K562 (cell line): ENCODE measurements around the gene SH3BP5. TPM values are rescaled to one million over a fixed set of nuclear protein-coding genes. Genes with fewer than 3 reads are reported as not detected.

Experiments
- ARHGAP35 ChIP-seq: fragments of 450-650 bp; IDR thresholded peaks from 2 replicates; pipeline ENCODE4 v1.6.1; 2018; ENCODE audit not compliant: partially characterized antibody
- ARNT ChIP-seq, 2 experiments: fragments of 450-650 bp; IDR thresholded peaks; 2 replicates each; pipeline ENCODE4 v1.6.1; 2016; ENCODE audit warnings: mild to moderate bottlenecking in 1 of 2
- ETS2 ChIP-seq: IDR thresholded peaks from 2 replicates; pipeline ENCODE4 v1.6.1; 2016; ENCODE audit warnings: borderline replicate concordance, missing genetic modification characterization, mild to moderate bottlenecking, moderate library complexity, missing compliant biosample characterization; ENCODE audit not compliant: poor library complexity, severe bottlenecking
- GTF2E2 ChIP-seq: fragments of 200-800 bp; sonication (Bioruptor generic); IDR thresholded peaks from 2 replicates; pipeline ENCODE4 v1.6.1; 2016; ENCODE audit warnings: missing genetic modification characterization, missing compliant biosample characterization
- IFI16 ChIP-seq: fragments of 250-450 bp; sonication (Bioruptor Pico); IDR thresholded peaks from 2 replicates; pipeline ENCODE4 v2.1.2; 2022; ENCODE audit warnings: mild to moderate bottlenecking, inconsistent platforms
- MXD1 ChIP-seq: fragments of 250-450 bp; sonication (Bioruptor Pico); IDR thresholded peaks from 2 replicates; pipeline ENCODE4 v1.8.0; 2021; ENCODE audit warnings: borderline replicate concordance, mild to moderate bottlenecking, moderate library complexity; ENCODE audit not compliant: poor library complexity, severe bottlenecking
- MXI1 ChIP-seq: IDR thresholded peaks from 2 replicates; pipeline ENCODE4 v1.6.1; 2011; ENCODE audit warnings: low read depth, mild to moderate bottlenecking, improper control_type of control experiment, low read length
- NKRF ChIP-seq: fragments of 450-650 bp; IDR thresholded peaks from 2 replicates; pipeline ENCODE4 v1.6.1; 2016; ENCODE audit warnings: borderline replicate concordance
- RNF2 ChIP-seq: sonication (generic); IDR thresholded peaks from 2 replicates; pipeline ENCODE4 v1.6.1; 2016
- SLC30A9 ChIP-seq: fragments of 250-450 bp; sonication (Bioruptor Pico); IDR thresholded peaks from 2 replicates; pipeline ENCODE4 v1.8.0; 2022; ENCODE audit warnings: mild to moderate bottlenecking, moderate library complexity
- SPI1 ChIP-seq: IDR thresholded peaks from 2 replicates; pipeline ENCODE4 v1.6.1; 2011; ENCODE audit warnings: low read depth, low read length, control low read depth, borderline replicate concordance
- YBX1 ChIP-seq: fragments of 450-650 bp; IDR thresholded peaks from 2 replicates; pipeline ENCODE4 v1.7.1; 2016; ENCODE audit warnings: mild to moderate bottlenecking
- ZKSCAN1 ChIP-seq: fragments of 150-350 bp; IDR thresholded peaks from 2 replicates; pipeline ENCODE4 v1.6.1; 2016; ENCODE audit warnings: low read depth, low read length
- ZNF445 ChIP-seq: fragments of 250-450 bp; sonication (Bioruptor Pico); IDR thresholded peaks from 2 replicates; pipeline ENCODE4 v1.4.0; 2020; ENCODE audit warnings: low read depth, mild to moderate bottlenecking, moderate library complexity
- ZNF551 ChIP-seq: fragments of 250-450 bp; sonication (Bioruptor Pico); IDR thresholded peaks from 2 replicates; pipeline ENCODE4 v1.5.0; 2021; ENCODE audit warnings: mild to moderate bottlenecking, moderate library complexity
- polyA plus RNA-seq, 8 experiments: library from polyadenylated mRNA; depleted of rRNA in 4 of 8; stranded (reverse) in 5 of 8; unstranded in 3 of 8; fragments of >200 nt; fragmentation: Nextera tagmentation in 2 of 8; fragmentation: Illumina TruSeq in 1 of 8; extraction: Ambion mirVana in 2 of 8; extraction: Trizol in 1 of 8; gene quantifications; 2 replicates each; pipeline versions ENCODE4 v1.2.1 to v1.2.3, GENCODE V29; 2011 to 2014; ENCODE audit warnings: inconsistent platforms in 1 of 8, missing spikeins in 1 of 8
- total RNA-seq, 7 experiments: library from RNA; depleted of rRNA in 6 of 7; stranded (reverse); fragments of >200 nt in 6 of 7; fragmentation: Illumina TruSeq in 2 of 7; extraction: Trizol in 2 of 7; gene quantifications; 2 replicates each; pipeline versions ENCODE4 v1.2.1 to v1.2.3, GENCODE V29; 2011 to 2021; ENCODE audit warnings: low replicate concordance in 1 of 7
- TF ChIP-seq, protein P1 (sequence below): fragments of 250-450 bp; sonication (Bioruptor Pico); IDR thresholded peaks from 2 replicates; pipeline ENCODE4 v1.4.0; 2020
- TF ChIP-seq, protein P2 (sequence below): fragments of 450-650 bp; IDR thresholded peaks from 2 replicates; pipeline ENCODE4 v1.6.1; 2016; ENCODE audit warnings: antibody characterized with exemption
- TF ChIP-seq, protein P3 (sequence below): fragments of 450-650 bp; IDR thresholded peaks from 2 replicates; pipeline ENCODE4 v1.6.1; 2014; ENCODE audit warnings: low read depth, mild to moderate bottlenecking, moderate library complexity, borderline replicate concordance
- TF ChIP-seq, protein P4 (sequence below): fragments of 250-450 bp; sonication (Bioruptor Pico); IDR thresholded peaks from 2 replicates; pipeline ENCODE4 v1.5.0; 2021; ENCODE audit warnings: mild to moderate bottlenecking, moderate library complexity

The SH3BP5 gene
- total and polyA plus RNA-seq, 9 of the 15 experiments (the other 6 are each of a cell fraction or from before 2014, with no cell fraction given), result 2.9 to 29.0 (median 14.9) TPM

DNA sequence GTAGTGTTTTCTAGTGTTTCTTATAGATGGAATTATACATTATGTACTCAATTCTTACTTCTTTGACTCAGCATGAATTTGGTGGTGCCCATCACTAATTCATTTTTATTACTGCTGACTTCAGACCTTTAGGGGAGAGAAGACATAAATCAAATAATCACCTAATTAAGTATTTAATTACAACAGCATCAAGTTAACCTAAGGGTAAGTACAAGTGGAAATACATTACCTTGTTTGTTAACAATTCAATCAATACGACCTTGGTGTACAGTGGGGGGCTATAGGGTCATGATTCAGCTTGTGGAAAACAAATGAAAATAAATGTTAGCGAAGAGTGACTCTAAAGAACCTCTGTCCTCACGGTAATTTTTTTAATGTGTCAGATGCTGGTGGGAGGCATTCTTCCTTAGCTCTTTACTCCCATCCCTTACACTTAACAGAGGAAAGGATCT, 126.9 kb downstream of the SH3BP5 start (continued):
- TF ChIP-seq IFI16 (CRISPR knock-in tag) (no peak), SPI1 (no peak), ETS2 (tag) (no peak), ZNF445 (CRISPR knock-in tag) (no peak), ARHGAP35 (no peak), ZNF551 (CRISPR knock-in tag) (no peak), YBX1 (no peak), MXI1 (no peak), ZKSCAN1 (no peak), RNF2 (no peak), GTF2E2 (tag) (peak; percentile 82), NKRF (0 out of 2 replicates have a peak, but pooled peaks have one; percentile 25), ARNT (IDR thresholded peaks at IDR 0.05) (peak in 1 of 2 experiments; percentile 59; a peak in 1 of 4 replicates), MXD1 (no peak), SLC30A9 (CRISPR knock-in tag) (no peak)
- TF ChIP-seq, protein P1, sequence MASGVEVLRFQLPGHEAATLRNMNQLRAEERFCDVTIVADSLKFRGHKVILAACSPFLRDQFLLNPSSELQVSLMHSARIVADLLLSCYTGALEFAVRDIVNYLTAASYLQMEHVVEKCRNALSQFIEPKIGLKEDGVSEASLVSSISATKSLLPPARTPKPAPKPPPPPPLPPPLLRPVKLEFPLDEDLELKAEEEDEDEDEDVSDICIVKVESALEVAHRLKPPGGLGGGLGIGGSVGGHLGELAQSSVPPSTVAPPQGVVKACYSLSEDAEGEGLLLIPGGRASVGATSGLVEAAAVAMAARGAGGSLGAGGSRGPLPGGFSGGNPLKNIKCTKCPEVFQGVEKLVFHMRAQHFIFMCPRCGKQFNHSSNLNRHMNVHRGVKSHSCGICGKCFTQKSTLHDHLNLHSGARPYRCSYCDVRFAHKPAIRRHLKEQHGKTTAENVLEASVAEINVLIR (CRISPR knock-in tag), result no peak
- TF ChIP-seq, protein P2, sequence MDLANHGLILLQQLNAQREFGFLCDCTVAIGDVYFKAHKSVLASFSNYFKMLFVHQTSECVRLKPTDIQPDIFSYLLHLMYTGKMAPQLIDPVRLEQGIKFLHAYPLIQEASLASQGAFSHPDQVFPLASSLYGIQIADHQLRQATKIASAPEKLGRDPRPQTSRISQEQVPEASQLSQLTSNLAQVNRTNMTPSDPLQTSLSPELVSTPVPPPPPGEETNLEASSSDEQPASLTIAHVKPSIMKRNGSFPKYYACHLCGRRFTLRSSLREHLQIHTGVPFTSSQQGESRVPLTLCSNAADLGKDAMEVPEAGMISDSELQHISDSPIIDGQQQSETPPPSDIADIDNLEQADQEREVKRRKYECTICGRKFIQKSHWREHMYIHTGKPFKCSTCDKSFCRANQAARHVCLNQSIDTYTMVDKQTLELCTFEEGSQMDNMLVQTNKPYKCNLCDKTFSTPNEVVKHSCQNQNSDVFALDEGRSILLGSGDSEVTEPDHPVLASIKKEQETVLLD, result no peak
- TF ChIP-seq, protein P3, sequence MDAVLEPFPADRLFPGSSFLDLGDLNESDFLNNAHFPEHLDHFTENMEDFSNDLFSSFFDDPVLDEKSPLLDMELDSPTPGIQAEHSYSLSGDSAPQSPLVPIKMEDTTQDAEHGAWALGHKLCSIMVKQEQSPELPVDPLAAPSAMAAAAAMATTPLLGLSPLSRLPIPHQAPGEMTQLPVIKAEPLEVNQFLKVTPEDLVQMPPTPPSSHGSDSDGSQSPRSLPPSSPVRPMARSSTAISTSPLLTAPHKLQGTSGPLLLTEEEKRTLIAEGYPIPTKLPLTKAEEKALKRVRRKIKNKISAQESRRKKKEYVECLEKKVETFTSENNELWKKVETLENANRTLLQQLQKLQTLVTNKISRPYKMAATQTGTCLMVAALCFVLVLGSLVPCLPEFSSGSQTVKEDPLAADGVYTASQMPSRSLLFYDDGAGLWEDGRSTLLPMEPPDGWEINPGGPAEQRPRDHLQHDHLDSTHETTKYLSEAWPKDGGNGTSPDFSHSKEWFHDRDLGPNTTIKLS, result no peak
- TF ChIP-seq, protein P4, sequence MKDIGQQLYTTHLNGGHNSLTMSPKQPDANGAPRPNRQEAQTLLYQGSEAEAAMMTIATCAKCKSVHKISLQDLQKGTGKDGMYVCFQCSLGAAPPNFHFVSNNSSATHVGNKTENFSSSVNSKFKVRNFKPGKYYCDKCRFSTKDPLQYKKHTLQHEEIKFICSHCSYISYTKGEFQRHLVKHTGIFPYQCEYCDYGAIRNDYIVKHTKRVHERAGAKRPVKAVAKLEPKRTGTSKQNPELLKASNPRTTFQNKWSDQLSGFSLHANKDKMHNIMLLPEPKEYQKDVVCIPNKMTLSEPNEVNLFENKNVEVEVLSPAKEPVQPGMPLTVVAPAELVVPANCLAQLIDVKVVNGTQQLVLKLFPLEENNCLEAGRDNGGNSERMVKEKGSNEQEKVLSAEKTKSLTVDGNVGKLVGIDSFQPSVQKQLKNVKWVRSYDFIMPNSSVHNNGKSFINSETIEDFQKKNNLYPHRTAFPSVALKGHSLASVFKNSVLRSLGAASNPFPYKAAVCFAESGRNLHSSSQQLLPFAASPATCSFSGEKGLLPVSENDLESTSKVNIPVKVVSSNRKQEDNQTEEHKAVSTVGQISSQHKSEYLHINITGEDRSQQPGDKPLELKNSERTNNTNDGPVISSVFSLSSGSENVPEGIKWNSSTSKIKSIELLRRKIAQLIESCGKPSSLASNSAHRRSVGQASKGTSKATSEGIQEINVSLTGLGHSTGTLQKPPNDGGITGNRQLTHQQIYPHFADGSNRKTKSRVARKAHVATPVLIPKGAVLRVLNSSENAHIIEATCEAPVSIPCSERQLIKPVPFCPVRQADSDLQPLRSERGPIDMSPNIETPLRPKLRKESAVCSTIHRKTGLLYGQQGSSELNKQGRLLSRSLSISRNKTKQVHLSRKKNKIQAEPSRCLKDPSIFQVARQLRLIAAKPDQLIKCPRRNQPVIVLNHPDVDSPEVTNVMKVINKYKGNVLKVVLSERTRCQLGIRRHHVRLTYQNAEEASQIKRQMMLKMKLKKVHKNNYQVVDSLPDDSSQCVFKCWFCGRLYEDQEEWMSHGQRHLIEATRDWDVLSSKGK (CRISPR knock-in tag), result no peak
